ENCODE measurements around the gene MGARP.

DNA sequence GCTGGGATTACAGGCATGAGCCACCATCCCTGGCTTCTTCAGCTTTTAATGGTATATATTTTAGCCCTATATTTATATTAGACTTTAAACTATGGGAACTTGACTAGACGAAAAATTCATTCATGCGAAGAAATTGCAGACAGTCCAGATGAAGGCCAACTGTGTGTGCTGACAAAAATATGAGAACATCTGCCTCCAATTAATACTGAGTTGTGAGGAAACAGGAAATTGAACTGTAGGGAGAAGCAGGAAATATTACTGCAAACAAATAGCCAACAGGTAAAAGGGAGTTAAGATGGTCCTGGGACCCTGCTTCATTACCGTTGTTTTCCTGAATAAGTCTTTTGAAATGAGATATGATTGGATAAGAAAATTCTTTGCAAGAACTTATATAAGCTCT, 26.3 kb downstream of the MGARP start:
- no peak for TF ChIP-seq POLR2AphosphoS5 (IDR thresholded peaks at IDR 0.05)
- no peak for TF ChIP-seq POLR2A (IDR thresholded peaks at IDR 0.05)
- TF ChIP-seq, protein P1, sequence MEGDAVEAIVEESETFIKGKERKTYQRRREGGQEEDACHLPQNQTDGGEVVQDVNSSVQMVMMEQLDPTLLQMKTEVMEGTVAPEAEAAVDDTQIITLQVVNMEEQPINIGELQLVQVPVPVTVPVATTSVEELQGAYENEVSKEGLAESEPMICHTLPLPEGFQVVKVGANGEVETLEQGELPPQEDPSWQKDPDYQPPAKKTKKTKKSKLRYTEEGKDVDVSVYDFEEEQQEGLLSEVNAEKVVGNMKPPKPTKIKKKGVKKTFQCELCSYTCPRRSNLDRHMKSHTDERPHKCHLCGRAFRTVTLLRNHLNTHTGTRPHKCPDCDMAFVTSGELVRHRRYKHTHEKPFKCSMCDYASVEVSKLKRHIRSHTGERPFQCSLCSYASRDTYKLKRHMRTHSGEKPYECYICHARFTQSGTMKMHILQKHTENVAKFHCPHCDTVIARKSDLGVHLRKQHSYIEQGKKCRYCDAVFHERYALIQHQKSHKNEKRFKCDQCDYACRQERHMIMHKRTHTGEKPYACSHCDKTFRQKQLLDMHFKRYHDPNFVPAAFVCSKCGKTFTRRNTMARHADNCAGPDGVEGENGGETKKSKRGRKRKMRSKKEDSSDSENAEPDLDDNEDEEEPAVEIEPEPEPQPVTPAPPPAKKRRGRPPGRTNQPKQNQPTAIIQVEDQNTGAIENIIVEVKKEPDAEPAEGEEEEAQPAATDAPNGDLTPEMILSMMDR (IDR thresholded peaks at IDR 0.05) = no peak

Measured in prostate gland (tissue), 2 donors.